ENCODE results near the gene TESK1.

The TESK1 gene, protein sequence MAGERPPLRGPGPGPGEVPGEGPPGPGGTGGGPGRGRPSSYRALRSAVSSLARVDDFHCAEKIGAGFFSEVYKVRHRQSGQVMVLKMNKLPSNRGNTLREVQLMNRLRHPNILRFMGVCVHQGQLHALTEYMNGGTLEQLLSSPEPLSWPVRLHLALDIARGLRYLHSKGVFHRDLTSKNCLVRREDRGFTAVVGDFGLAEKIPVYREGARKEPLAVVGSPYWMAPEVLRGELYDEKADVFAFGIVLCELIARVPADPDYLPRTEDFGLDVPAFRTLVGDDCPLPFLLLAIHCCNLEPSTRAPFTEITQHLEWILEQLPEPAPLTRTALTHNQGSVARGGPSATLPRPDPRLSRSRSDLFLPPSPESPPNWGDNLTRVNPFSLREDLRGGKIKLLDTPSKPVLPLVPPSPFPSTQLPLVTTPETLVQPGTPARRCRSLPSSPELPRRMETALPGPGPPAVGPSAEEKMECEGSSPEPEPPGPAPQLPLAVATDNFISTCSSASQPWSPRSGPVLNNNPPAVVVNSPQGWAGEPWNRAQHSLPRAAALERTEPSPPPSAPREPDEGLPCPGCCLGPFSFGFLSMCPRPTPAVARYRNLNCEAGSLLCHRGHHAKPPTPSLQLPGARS

DNA sequence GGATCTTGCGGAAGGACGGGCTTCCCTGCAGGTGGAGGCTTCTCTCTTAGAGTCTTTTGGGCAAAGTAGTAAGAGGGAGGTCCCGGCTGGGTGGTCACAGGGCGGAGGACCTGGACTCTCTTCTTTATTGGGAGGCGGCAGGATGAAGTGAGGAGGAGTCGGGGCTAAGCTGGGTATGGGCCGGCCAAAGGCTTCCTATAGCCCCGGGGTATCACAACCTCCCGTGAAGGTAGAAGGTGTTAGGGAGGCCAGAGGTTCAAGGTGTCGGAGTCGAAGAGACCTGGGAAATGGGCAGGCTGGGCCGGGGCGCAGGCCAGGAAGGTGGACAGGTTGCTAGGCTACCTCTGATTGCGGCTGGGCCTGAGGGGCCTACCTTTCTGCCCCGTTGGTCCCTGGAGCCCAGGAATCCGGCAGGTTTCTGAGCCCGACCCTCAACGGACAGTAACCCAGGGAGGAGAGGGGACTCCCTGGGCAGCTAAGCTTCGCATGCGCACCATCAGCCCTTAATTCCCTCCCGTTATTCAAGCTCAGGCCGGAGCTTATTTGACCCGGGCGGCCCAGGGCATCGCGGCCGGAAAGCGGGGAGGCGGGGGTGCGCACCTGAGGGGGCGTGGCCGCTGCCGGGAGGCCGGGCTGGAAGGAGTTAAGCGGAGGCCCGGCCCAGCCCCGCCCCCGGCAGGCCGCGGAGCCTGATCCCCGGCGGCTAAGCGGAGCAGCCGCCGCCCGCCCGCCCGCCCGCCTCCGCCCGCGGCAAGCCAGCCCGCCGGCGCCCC is at the start of gene TESK1:
TSS of gene TESK1 (plus strand) at position 685 of the 773 bp plus-strand sequence. CDS start 358 bp downstream, outside the sequence.
- in situ Hi-C loops (cut with HindIII; ENCODE audit: low sequenced_read_pairs) = no loop called here

DNA sequence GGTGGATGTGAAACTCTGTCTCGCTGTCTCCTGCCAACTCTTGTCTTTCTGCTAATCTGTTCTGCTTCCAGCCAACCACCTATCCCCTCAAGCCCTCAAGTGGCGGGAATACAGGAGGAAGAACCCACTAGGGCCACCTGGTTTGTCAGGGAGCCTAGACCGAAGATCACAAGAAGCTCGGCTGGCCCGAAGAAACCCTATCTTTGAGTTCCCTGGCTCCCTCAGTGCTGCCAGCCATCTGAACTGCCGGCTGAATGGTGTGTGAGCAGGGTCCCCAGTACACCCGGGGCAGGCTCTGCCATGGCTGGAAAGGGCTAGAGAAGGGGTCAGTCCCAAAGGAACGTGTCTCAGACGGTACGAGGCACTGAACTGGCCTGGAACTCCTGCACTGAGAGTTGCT is 49.2 kb upstream of the TESK1 start:
- in situ Hi-C loops (cut with HindIII; ENCODE audit: low sequenced_read_pairs) = no loop called here

DNA sequence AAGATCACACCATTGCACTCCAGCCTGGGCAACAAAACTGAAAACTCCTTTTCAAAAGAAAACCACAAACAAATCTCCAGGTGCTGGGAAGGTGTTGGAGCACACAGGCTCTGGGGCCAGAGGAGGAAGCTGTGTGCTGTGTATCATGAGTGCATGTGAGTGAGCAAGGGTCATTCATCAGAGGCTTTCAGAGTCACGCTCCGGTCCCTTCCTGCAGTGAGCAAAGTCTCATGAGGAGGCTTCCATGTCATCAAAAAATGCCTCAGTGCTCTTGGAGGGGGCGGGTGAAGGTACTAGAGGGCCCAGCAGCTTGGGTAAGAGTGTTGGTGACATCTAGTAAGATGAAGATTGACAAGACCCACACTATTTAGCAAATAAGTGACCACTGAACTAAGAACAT is 48.3 kb upstream of the TESK1 start:
- in situ Hi-C loops (cut with HindIII; ENCODE audit: low sequenced_read_pairs) = no loop called here

DNA sequence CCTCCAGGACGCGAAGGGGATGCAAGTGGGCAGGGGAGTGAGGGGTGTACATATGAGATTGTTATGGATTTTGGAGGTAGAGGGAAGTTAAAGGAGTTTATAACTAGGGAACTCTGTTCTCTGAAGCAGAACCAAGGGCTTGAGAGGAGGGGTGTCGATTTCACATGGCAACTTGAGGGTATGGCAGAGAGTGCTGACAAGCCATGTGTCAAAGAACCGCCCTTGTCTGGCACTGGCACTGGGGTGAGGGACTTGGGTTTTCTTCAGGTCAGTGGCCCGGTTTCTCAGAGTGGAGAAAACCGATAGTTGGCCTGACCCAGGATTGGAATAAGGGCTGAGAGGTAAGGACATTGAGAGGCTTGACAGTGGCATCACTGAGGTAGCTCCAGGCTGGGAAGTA is 47.7 kb upstream of the TESK1 start:
- in situ Hi-C loops (cut with HindIII; ENCODE audit: low sequenced_read_pairs) = no loop called here

DNA sequence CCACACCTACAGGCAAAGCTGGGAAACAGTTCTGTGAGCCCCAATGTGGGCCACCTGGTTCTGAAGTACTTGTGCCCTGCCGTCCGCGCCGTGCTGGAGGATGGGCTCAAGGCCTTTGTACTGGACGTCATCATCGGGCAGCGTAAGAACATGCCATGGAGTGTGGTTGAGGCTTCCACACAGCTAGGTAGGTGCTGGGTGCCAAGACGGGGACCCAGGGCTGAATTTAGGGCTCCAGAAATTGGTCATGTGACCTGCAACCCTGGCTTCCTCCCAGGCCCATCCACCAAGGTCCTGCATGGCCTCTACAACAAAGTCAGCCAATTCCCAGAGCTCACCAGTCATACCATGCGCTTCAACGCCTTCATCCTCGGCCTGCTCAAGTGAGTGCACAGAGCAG is 46.9 kb upstream of the TESK1 start:
- in situ Hi-C loops (cut with HindIII; ENCODE audit: low sequenced_read_pairs) = no loop called here

DNA sequence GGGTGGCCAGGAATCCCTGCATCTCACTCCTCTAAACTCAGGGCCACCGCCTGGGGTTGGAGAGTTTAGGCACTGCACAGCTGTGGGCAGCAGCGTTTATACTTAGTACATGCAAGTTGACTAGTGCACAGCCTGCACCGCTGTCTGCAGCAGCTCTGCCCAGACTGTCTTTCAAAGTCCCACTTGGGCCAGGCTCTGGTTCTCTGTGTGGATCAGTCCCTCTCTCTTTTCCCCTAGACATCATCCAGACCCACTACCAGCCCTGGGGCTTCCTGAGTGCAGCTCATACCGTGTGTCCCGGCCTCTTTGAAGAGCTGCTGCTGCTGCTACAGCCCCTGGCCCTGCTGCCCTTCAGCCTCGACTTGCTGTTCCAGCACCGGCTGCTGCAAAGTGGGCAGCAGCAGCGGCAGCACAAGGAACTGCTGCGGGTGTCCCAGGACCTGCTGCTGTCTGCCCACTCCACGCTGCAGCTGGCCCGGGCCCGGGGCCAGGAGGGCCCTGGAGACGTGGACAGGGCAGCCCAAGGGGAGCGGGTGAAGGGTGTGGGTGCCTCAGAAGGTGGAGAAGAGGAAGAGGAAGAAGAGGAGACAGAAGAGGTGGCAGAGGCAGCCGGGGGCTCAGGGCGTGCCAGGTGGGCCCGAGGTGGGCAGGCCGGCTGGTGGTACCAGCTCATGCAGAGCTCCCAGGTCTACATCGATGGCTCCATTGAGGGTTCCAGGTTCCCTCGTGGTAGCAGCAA is 45.1 kb upstream of the TESK1 start:
- in situ Hi-C loops (cut with HindIII; ENCODE audit: low sequenced_read_pairs) = no loop called here

DNA sequence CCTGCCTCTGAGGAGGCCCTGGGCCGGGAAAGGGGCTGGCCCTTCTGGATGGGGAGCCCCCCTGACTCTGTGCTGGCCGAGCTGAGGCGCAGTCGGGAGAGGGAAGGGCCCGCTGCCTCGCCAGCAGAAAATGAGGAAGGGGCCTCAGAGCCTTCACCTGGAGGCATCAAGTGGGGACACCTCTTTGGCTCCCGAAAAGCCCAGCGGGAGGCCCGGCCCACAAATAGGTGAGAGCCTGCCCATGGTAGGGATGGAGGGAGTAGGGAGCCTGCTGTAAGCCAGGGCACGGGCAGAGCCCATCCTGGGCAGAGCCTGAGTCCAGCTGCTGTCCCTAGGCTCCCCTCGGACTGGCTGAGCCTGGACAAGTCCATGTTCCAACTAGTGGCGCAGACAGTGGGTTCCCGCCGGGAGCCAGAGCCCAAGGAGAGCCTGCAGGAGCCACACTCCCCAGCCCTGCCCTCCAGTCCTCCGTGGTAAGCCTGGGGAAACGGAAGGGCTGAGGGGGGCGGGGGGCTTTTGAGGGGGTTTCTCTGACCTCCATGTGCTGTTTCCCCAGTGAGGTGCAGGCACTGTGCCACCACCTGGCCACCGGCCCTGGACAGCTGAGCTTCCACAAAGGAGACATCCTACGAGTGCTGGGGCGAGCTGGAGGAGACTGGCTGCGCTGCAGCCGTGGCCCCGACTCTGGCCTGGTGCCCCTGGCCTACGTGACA is 44.3 kb upstream of the TESK1 start:
- in situ Hi-C loops (cut with HindIII; ENCODE audit: low sequenced_read_pairs) = no loop called here

DNA sequence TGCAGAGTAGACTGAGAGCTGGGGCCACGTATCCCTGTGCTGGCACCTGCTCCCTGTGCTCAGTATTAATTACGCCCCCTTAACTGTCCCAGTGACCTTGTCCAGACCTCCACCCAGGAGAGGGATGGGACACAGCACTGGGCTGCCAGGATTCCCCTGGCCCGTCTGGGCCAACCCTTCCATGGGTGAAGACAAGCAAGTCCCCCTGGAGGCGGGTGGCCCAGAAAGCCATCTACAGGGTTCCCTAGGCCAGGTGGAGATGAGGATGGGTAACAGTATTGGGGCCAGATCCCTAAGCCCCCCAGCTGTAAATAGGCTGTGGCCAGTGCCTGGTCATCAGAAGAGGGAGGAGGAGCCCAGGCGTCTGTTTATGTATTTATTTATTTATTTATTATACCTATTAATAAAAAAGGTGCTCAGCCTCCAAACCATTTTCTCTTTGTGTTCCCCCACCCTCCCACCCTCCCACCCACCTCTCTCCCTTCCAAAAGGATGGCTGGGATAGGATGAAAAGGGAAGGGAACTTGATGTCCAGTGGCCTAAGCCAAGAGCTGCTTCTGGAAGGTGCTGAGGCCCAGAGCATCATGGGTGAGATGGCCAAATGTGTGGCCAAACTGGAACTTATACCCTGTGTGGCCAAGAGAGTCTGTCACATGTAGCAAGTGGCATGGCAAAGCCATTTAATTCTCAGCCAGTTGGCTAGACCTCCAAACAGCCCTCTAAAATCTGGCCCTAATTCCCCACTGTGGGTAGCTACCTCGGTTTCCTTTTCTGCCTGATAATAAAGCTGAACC is 43.4 kb upstream of the TESK1 start:
- in situ Hi-C loops (cut with HindIII; ENCODE audit: low sequenced_read_pairs) = no loop called here

DNA sequence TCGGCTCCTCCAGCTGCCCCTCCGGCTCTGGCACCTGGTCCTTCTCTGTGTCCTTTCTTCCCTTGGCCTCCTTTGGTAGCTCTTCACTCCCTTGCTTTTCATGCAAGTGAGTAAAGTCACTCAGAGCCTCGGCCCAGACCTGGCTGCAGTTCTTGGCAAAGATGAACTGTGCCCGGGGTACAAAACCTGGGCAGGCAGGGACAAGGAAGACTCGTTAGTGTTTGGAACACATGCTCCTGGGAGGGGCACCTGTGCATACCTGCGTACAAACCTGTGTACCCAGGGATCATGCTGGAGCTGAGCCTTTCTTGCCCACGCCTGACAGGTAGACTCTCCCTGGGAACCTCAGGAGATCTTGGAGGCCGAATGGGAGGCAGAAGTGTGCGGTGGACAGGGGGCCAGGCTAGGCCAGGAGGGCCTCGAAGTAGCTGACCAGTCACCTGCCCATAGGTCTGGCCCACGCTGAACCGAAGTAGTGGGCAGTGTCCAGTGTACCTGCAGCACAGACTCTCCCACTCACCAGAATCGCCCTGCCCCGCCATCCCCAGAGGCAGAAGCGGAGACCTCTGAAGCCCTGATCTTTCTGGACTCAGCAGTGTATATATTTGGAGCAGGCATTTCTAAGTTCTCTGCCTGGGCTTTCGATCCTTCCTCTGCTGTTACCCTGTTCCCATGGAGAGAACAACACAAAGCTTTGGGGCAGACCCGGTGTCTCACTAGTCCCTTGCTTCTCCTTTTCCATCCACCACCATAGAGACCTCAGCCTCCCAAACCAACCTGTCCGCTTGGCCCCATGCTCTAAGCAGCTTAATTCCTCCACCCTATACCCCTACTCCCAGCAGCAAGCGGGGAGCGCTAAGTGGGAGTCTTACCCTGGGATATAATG is 41.9 kb upstream of the TESK1 start:
- in situ Hi-C loops (cut with HindIII; ENCODE audit: low sequenced_read_pairs) = no loop called here

DNA sequence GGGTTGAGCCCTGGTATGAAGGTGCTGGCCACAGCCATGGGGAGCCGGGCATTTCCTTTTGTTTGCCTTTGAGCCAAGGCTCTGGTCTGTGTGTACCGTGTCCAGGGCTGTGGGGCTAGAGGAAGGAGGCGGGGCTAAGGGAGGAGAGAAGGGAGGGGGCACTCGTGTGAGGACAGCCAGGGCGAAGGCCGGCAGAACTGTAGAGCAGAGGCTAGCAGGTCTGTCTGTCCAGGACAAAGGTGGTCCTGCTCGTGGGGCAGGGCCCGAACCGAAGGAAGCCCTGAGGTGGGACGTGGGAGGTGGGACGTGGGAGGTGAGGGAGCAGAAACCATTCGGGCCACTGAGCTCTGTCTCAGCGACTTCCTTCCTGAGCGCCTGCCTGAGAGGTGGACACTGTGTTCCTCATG is 41.3 kb upstream of the TESK1 start:
- in situ Hi-C loops (cut with HindIII; ENCODE audit: low sequenced_read_pairs) = no loop called here

DNA sequence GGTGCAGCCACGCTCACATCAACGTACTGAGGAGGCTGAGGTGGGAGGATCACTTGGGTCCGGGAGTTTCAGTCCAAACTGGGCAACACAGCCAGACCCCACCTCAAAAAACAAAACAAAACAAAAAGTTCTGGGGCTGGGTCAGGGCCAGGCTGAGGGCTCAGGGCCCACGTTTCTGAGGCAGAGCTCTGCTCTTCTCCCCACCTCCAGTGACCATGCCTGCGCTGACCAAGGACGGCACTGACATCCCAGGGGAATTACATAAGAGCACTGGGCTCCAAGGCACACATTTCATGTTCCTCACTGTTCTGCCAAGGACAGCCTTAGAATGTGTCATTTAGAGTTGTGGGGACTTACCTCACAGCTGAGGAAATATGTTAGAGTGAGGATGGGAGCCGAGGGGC is 40.4 kb upstream of the TESK1 start:
- in situ Hi-C loops (cut with HindIII; ENCODE audit: low sequenced_read_pairs) = no loop called here

DNA sequence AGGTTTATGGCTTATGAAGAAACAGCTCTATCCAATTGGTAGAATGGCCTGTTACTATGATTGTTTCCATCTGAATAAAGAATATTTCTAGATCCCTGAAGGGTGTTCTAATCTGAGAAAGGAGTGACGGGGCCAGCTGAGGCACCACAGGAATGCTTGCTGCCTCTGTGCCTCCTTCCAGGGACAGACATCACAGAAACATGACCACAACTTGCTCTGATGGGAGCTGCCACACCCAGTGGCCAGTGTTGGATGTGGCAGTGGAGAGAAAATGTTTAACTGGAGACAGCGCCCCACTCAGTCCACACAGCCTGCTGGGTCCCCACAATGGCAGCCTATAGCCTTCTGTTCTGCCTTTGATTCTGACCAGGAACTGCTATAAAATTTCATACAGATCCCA is 38.6 kb upstream of the TESK1 start:
- in situ Hi-C loops (cut with HindIII; ENCODE audit: low sequenced_read_pairs) = no loop called here

DNA sequence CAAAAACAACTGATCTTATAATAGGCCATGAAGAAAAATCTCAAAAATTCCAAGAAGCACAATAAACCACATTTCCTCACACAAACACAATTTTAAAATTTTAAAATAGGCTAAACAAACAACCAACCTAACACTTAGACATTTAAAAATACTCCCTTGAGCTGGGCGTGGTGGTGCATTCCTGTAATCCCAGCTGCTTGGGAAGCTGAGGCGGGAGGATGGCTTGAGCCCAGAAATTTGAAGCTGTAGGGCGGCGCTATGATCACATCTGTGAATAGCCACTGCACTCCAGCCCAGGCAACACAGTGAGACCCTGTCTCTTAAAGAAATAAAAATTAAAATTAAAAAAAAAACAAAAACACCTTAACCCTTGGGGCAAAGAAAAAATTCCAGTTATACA is 36.9 kb upstream of the TESK1 start:
- in situ Hi-C loops (cut with HindIII; ENCODE audit: low sequenced_read_pairs) = no loop called here

DNA sequence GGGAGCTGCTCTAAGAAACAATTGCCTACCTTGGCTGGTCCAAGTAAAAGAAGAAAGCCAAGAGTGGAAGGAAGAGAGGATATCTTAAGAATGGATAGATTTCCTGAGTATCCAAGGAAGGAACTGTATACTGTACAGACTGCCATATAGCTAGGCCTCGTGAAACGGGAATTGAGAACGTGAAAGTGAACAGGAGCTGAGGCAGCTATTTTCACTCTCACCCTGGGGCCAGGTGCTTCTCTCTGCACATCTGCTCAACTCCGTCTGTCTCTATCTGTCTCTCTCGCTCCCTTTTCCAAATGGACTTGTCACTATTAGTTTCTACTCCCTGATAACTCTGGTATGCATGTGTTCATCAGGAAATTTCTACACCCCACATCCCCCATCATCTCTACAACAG is 35.9 kb upstream of the TESK1 start:
- in situ Hi-C loops (cut with HindIII; ENCODE audit: low sequenced_read_pairs) = no loop called here

DNA sequence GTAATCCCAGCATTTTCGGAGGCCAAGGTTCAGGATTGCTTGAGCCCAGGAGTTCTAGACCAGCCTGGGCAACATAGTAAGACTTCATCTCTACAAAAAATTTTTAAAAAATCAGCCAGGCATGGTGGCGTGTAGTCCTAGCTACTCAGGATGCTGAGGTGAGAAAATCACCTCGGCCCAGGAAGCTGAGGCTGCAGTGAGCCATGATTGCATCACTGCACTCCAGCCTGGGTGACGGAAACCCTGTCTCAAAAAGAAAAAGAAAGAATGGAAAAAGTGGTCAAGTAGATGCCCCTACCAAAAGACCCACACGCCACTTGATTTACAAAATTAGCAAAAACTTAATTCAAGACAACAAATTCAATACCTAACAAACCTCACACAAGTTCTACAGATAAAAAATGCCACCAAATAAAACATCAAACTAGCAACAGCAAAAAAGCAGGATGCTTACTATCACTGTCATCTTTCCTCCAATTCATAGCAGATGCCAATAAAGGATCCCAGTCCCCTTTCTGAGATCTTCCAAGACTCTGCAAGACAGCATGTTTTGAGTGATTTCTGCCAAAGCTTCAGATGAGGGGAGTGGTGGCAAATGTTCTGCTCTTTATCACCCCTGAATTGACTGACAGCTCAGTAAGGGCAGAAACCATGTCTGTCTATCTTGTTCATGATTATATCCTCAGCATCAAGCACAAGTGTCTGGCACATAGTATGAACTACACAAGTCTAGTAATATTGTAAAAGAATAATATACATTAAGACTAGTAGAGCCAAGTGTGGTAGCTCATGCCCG is 34.2 kb upstream of the TESK1 start:
- in situ Hi-C loops (cut with HindIII; ENCODE audit: low sequenced_read_pairs) = no loop called here

DNA sequence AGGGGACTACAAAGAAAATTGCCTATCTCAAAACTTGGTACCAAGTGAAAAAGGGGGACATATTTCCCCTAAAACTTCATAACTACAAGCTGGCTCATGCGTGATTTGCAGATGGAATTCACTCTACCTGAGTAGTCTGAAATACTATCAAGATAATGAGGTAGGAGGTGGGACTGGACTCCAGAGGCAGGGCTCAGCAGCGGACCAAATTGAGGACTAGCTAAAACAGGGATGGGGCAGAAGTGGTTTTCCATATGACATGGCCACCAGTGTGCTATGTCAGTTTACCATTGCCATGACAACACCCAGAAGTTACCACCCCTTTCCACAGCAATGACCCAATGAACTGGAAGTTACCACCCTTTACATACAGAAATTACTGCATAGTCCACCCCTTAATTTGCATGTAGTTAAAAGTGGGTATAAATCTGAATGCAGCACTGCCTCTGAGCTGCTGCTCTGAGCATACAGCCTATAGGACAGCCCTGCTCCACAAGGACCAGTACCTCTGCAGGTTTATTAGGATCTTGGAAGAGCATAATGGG is 30.4 kb upstream of the TESK1 start:
- in situ Hi-C loops (cut with HindIII; ENCODE audit: low sequenced_read_pairs) = no loop called here

DNA sequence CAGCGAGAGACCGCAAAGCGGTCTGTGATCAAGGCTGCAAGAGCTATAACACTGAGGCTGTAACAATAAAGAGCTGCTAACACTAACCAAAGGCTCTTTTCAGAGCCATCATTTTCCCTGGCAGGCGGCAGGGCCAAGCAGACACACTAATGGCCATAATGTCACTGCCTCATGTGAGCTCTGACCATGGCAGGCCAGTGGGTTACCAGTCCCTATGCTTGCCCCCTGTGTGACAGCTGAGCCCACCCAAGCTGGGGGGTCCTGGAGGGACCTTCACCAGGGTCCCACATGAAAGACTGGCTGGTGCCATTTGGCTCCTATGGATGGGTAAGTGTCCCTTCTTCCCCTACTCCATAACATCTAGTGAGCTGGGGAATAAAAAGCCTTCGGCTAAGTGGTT is 29.6 kb upstream of the TESK1 start:
- in situ Hi-C loops (cut with HindIII; ENCODE audit: low sequenced_read_pairs) = no loop called here

DNA sequence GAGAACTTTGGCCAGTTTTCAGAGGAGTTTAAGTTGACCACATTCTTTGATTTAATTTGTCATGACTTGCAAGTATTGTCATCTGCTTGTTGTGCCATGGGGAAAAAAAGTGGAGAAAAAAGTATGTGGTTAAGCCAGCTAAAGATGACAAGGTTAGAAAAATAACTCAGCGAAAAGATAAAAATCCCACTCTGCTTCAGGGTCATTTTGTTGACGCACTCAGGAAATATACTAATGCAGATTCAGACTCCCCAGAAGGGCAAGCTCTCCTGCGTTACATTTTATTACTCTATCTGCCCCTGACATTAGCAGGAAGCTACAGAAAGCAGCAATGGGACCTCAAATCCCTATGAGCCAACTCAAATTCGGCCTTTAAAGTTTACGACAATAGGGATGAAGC is 27.6 kb upstream of the TESK1 start:
- in situ Hi-C loops (cut with HindIII; ENCODE audit: low sequenced_read_pairs) = no loop called here
